Fibroblast of skin of back (primary cell): ENCODE results near the gene LDHB. TPM values are rescaled to one million over a fixed set of nuclear protein-coding genes. Genes with fewer than 3 reads are reported as not detected.
"Not testable (repeated sequence)": the region's sequence is repeated elsewhere in the genome, so short reads cannot be mapped to it uniquely, and the experiment has no call there.

Experiments used
- DNase-seq: peaks from one replicate; pipeline ENCODE4 v3.0.0-alpha.2; 2013
- polyA plus RNA-seq, 2 experiments: library from polyadenylated mRNA; unstranded; fragments of 120-200 nt; gene quantifications; one replicate each; pipeline ENCODE4 v1.2.1, GENCODE V29; 2013; ENCODE audit not compliant: insufficient read length in 2 of 2

The LDHB gene
- 536 TPM for polyA plus RNA-seq (2013, experiment 1 of 2; ENCODE audit: insufficient read length)
- 410 TPM for polyA plus RNA-seq (2013, experiment 2 of 2; ENCODE audit: insufficient read length)

GRCh38 chr12:21657326-21658077 is at the start of gene LDHB:
Gene LDHB, minus strand, starts transcription at chr12:21657842. Its CDS starts 3,171 bp downstream, at chr12:21654671.
- DNase-seq, result peak; percentile 97

GRCh38 chr12:21704847-21705246 is 47.2 kb upstream of the LDHB start:
- no peak for DNase-seq

GRCh38 chr12:21699851-21700250 is 42.2 kb upstream of the LDHB start:
- no peak for DNase-seq

GRCh38 chr12:21697904-21698630 is 40.4 kb upstream of the LDHB start:
- peak; percentile 50 for DNase-seq

GRCh38 chr12:21696625-21697024 is 39.0 kb upstream of the LDHB start:
- DNase-seq, result peak; percentile 12

GRCh38 chr12:21695986-21696385 is 38.3 kb upstream of the LDHB start:
- DNase-seq, result peak; percentile 82

GRCh38 chr12:21694660-21695059 is 37.0 kb upstream of the LDHB start:
- no peak for DNase-seq

- no peak for DNase-seq
Observed at GRCh38 chr12:21691515-21691914, 33.9 kb upstream of the LDHB start.

- no peak for DNase-seq
Observed at GRCh38 chr12:21690704-21691368, 33.2 kb upstream of the LDHB start.

GRCh38 chr12:21683115-21683514 is 25.5 kb upstream of the LDHB start:
- DNase-seq, result no peak

- DNase-seq, result no peak
Observed at GRCh38 chr12:21678959-21679358, 21.3 kb upstream of the LDHB start.

- no peak for DNase-seq
Observed at GRCh38 chr12:21677622-21678277, 20.1 kb upstream of the LDHB start.

GRCh38 chr12:21677204-21677603 is 19.6 kb upstream of the LDHB start:
- no peak for DNase-seq

GRCh38 chr12:21676776-21677175 is 19.1 kb upstream of the LDHB start:
- DNase-seq, result no peak

GRCh38 chr12:21675641-21676040 is 18.0 kb upstream of the LDHB start:
- no peak for DNase-seq

GRCh38 chr12:21675096-21675495 is 17.5 kb upstream of the LDHB start:
- no peak for DNase-seq

- DNase-seq, result not testable (repeated sequence)
Observed at GRCh38 chr12:21673830-21674552, 16.3 kb upstream of the LDHB start.

GRCh38 chr12:21672146-21672545 is 14.5 kb upstream of the LDHB start:
- DNase-seq, result no peak

- DNase-seq, result no peak
Observed at GRCh38 chr12:21666722-21667121, 9.1 kb upstream of the LDHB start.

- no peak for DNase-seq
Observed at GRCh38 chr12:21665816-21666215, 8.2 kb upstream of the LDHB start.

- no peak for DNase-seq
Observed at GRCh38 chr12:21662122-21662792, 4.6 kb upstream of the LDHB start.
